Glutamatergic neuron (in vitro differentiated cells): ENCODE results near the gene SASH3. TPM values are rescaled to one million over a fixed set of nuclear protein-coding genes. Genes with fewer than 3 reads are reported as not detected.

Experiments
- DNase-seq: peaks from one replicate; pipeline ENCODE4 v3.0.0; 2022
- H3K27ac Mint-ChIP-seq: one replicate; pipeline ENCODE4 v1.8.0; 2020; ENCODE audit warnings: mild to moderate bottlenecking, mixed read lengths, inconsistent platforms; ENCODE audit not compliant: unreplicated experiment
- H3K27me3 Mint-ChIP-seq: one replicate; pipeline ENCODE4 v1.8.0; 2020; ENCODE audit warnings: mild to moderate bottlenecking, moderate library complexity, mixed read lengths, inconsistent platforms; ENCODE audit not compliant: unreplicated experiment
- H3K36me3 Mint-ChIP-seq: one replicate; pipeline ENCODE4 v1.8.0; 2020; ENCODE audit warnings: mild to moderate bottlenecking, mixed read lengths, inconsistent platforms; ENCODE audit not compliant: unreplicated experiment
- H3K4me1 Mint-ChIP-seq: one replicate; pipeline ENCODE4 v1.8.0; 2020; ENCODE audit warnings: mild to moderate bottlenecking, low read depth, mixed read lengths, inconsistent platforms; ENCODE audit not compliant: unreplicated experiment
- H3K4me3 Mint-ChIP-seq: one replicate; pipeline ENCODE4 v1.8.0; 2020; ENCODE audit warnings: mild to moderate bottlenecking, mixed read lengths, inconsistent platforms; ENCODE audit not compliant: unreplicated experiment
- H3K9me3 Mint-ChIP-seq: one replicate; pipeline ENCODE4 v1.8.0; 2020; ENCODE audit warnings: mild to moderate bottlenecking, moderate library complexity, mixed read lengths, inconsistent platforms; ENCODE audit not compliant: unreplicated experiment
- CTCF ChIP-seq: fragments of 200-600 bp; sonication (generic); IDR thresholded peaks from one replicate; pipeline ENCODE4 v1.5.0; 2021; ENCODE audit not compliant: partially characterized antibody, unreplicated experiment
- total RNA-seq: library from RNA; stranded (reverse); fragmentation: NEBNext Ultra II Directional; extraction: Animal tissue kit (Norgen Biotek cat#: 25700); gene quantifications from one replicate; pipeline ENCODE4 v1.2.1, GENCODE V29; 2021; ENCODE audit not compliant: unreplicated experiment

Gene SASH3
- total RNA-seq, 1 donor from 2014 or later = not detected

- no peak for TF ChIP-seq CTCF
- H3K27me3 Mint-ChIP-seq = no peaks in the 10 kb centered on the region
- H3K36me3 Mint-ChIP-seq = no peaks in the 10 kb centered on the region
- no peaks in the 10 kb centered on the region for H3K9me3 Mint-ChIP-seq
- H3K27ac Mint-ChIP-seq = no peak overlapping the region
- DNase-seq = no peak
- H3K4me1 Mint-ChIP-seq = no peaks in the 10 kb centered on the region
- H3K4me3 Mint-ChIP-seq = no peak overlapping the region
Measured at GRCh38 chrX:129818123-129818522, 38.4 kb downstream of the SASH3 start.

GRCh38 chrX:129823115-129823514 lies 43.4 kb downstream of the SASH3 start:
- peak; percentile 20 for TF ChIP-seq CTCF
- H3K9me3 Mint-ChIP-seq = no peaks in the 10 kb centered on the region
- no peaks in the 10 kb centered on the region for H3K27me3 Mint-ChIP-seq
- DNase-seq = peak; percentile 22
- H3K36me3 Mint-ChIP-seq = no peaks in the 10 kb centered on the region
- no peak overlapping the region for H3K4me3 Mint-ChIP-seq
- peak overlapping the region; percentile 4 for H3K27ac Mint-ChIP-seq
- no peaks in the 10 kb centered on the region for H3K4me1 Mint-ChIP-seq

GRCh38 chrX:129823522-129823921 lies 43.8 kb downstream of the SASH3 start:
- H3K27ac Mint-ChIP-seq = peak overlapping the region; percentile 4
- no peaks in the 10 kb centered on the region for H3K9me3 Mint-ChIP-seq
- H3K27me3 Mint-ChIP-seq = no peaks in the 10 kb centered on the region
- H3K36me3 Mint-ChIP-seq = peaks cover under 1% of the 10 kb centered on the region
- DNase-seq = no peak
- H3K4me1 Mint-ChIP-seq = no peaks in the 10 kb centered on the region
- peak; percentile 4 for TF ChIP-seq CTCF
- H3K4me3 Mint-ChIP-seq = no peak overlapping the region

- no peak for DNase-seq
- H3K27ac Mint-ChIP-seq = no peak overlapping the region
- H3K4me1 Mint-ChIP-seq = no peaks in the 10 kb centered on the region
- H3K9me3 Mint-ChIP-seq = peaks cover 1% of the 10 kb centered on the region
- TF ChIP-seq CTCF = no peak
- no peaks in the 10 kb centered on the region for H3K27me3 Mint-ChIP-seq
- no peak overlapping the region for H3K4me3 Mint-ChIP-seq
- peaks cover 4% of the 10 kb centered on the region for H3K36me3 Mint-ChIP-seq
Measured at GRCh38 chrX:129824620-129825019, 44.9 kb downstream of the SASH3 start.

GRCh38 chrX:129825746-129826505 lies 46.2 kb downstream of the SASH3 start:
- no peaks in the 10 kb centered on the region for H3K4me1 Mint-ChIP-seq
- DNase-seq = no peak
- no peak for TF ChIP-seq CTCF
- no peak overlapping the region for H3K4me3 Mint-ChIP-seq
- H3K27me3 Mint-ChIP-seq = no peaks in the 10 kb centered on the region
- H3K9me3 Mint-ChIP-seq = peaks cover 3% of the 10 kb centered on the region
- peaks cover 10% of the 10 kb centered on the region for H3K36me3 Mint-ChIP-seq
- peak overlapping the region; percentile 66 for H3K27ac Mint-ChIP-seq
